ENCODE measurements around the gene FCAMR.

DNA sequence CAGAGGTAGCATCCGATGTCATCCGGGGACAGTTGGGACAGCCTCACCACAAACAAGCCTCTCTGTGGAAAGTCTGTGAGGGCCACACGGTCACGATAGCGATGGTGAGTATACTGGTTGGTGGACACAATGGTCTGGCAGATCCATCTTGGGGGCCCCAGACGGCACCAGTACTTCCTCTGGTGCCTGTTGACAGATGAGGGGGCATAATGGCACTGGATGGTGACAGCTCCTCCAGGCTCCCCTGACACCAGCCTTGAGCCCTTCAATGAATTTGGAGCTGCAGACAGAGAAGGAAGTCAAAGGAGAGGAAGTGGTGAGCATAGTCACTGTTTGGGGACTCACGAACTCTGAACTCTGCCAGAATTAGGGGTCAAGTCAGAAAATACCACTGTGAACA is 8.0 kb downstream of the FCAMR start:
- TF ChIP-seq, protein P1, sequence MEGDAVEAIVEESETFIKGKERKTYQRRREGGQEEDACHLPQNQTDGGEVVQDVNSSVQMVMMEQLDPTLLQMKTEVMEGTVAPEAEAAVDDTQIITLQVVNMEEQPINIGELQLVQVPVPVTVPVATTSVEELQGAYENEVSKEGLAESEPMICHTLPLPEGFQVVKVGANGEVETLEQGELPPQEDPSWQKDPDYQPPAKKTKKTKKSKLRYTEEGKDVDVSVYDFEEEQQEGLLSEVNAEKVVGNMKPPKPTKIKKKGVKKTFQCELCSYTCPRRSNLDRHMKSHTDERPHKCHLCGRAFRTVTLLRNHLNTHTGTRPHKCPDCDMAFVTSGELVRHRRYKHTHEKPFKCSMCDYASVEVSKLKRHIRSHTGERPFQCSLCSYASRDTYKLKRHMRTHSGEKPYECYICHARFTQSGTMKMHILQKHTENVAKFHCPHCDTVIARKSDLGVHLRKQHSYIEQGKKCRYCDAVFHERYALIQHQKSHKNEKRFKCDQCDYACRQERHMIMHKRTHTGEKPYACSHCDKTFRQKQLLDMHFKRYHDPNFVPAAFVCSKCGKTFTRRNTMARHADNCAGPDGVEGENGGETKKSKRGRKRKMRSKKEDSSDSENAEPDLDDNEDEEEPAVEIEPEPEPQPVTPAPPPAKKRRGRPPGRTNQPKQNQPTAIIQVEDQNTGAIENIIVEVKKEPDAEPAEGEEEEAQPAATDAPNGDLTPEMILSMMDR (conservative IDR thresholded peaks at IDR 0.05; ENCODE audit: low read depth, low read length), result no peak
- no peak for TF ChIP-seq EZH2 (IDR thresholded peaks at IDR 0.05; ENCODE audit: borderline replicate concordance, low read depth, low read length, poor library complexity, severe bottlenecking)

Measured in A673 (cell line).